Measurements from ENCODE around the gene NCBP2L. TPM values are rescaled to one million over a fixed set of nuclear protein-coding genes. Genes with fewer than 3 reads are reported as not detected.

NCBP2L gene
- not detected in 2 replicates for total RNA-seq (2014; rRNA removed; shearing (Covaris generic))

DNA sequence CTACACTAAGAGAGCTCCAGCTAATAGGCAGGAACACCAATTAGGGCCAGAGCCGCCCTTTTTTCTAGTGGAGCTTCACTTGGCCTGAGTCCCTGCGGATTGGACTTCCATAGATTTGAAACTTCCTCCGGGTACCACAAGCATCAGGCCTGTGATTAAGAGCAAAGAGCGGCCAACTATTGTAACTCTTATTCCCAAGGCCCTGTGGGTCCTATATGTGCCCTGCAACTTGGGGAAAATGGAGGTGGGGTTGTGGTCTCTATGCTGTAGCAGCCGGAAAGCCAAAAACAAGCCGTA, at the start of gene NCBP2L:
Gene NCBP2L, plus strand, starts transcription at position 198 of the 297 bp plus-strand sequence. CDS start 16,488 bp downstream, outside the sequence.

DNA sequence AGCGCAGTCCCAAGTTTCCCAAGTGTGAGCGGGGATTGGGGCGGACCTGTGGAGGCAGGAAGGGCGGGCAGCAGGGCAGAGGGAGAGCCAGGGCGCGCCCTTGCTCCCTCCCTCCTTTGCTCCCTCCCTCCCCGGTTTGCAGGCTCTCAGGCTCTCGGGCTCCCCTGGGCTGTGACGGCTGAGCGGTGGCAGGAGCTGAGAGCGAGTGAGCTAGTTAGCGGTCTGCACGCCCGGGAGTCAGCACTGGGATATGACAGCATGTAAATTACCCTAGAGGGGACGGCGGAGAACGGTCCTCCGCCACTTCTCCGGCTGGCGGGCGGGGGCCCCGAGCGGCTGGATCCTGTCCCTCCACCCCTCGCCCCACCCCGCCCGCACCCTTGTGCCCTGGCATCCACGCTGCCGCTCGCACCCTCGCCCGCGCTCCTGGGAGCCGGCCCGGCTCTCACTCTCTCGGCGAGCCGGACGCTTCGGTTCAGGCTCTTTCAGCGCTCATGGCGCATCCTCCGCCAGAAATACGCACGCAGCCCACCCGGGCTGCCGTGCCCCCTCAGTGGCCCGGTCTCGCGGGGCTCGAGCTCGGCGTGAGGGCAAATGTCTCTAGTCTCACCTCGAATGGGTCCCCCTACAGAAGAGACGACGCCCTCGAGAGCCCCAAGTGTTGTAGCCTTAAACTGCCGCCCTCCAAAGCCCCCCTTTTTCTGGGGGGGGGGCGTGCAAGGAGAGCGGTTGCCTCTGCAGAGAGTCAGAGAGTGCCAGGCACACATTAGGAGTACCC, 1.6 kb upstream of the NCBP2L start, which contains the start of gene TSC22D3:
Gene TSC22D3, minus strand, starts transcription at position 54 of the 778 bp plus-strand sequence. CDS start 368 bp downstream, outside the sequence.

DNA sequence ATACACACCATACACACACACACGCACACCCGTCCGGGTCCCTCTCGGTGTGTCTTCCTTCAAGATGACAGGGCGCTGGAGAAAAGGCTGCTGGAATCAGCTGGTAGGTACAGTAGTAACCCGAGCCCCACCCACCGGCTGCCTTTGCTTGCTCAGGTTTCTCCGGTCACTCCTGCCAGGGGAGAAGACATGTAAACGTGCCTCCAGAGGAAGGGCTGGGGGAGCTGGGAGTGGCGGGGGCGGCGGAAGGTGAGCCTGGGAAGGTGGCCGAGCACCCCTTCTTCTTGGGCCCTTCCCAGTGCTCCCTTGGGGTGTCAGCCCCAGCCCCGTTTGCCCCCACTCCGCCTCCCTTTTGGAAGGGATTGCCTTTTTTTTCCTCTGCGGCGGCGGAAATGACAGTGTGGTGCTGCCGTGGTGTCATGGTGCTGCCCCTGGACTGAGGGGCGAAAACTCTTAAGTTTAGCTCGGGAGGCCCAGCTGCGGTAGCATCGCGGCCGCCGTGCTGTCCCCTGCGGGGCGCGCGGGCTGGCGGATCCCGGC, 48.2 kb downstream of the NCBP2L start, which contains the start of gene MID2:
Gene MID2, plus strand, starts transcription at position 169 of the 540 bp plus-strand sequence. CDS start 561 bp downstream, outside the sequence.

Other genes with a start within 250 kb of the NCBP2L start
- 34.8 and 38.9 TPM in 2 replicates for gene PRPS1, start 149.2 kb upstream of the NCBP2L start, total RNA-seq (2014; rRNA removed; shearing (Covaris generic))
- 3.5 and 5.8 TPM in 2 replicates for gene TSC22D3, start 1.9 kb upstream of the NCBP2L start, total RNA-seq (2014; rRNA removed; shearing (Covaris generic))
- 1.2 and 2.6 TPM in 2 replicates for gene MID2, start 48.1 kb downstream of the NCBP2L start, total RNA-seq (2014; rRNA removed; shearing (Covaris generic))
- not detected in 2 replicates for gene TEX13B, start 204.6 kb downstream of the NCBP2L start, total RNA-seq (2014; rRNA removed; shearing (Covaris generic))

Data from A375 (cell line).